GM21381 (cell line): ENCODE results near the gene SH2B3.
A peak's percentile ranks its signal among the peaks of the same experiment; 100 is the strongest.

ENCODE experiments used
- ATAC-seq: cut with Tn5 transposase; IDR thresholded peaks from one replicate; pipeline ENCODE4 v1.9.1; 2021; ENCODE audit warnings: mild to moderate bottlenecking, moderate library complexity; ENCODE audit not compliant: unreplicated experiment

The SH2B3 gene

GRCh38 chr12:111442301-111443045, 36.8 kb downstream of the SH2B3 start:
- no peak for ATAC-seq

DNA sequence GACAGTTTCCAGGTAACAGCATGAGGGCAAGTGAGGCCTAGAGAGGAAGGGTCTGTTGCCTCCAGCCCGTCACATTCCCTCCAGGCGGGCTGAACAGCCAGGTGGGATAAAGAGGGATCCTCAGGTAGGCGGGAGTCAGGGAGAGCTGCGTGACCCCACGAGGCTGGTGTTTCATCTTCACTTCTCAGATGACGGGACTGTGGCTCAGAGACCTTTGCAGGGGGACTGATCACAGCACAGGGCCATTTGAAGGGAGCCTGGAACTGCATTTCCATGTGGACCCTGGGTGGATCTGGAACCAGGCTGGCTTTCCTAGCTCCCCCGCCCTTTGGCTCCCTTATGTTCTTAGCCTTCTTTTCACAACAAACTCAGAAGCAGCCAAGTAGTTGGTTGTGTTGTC, 37.4 kb downstream of the SH2B3 start:
- no peak for ATAC-seq

DNA sequence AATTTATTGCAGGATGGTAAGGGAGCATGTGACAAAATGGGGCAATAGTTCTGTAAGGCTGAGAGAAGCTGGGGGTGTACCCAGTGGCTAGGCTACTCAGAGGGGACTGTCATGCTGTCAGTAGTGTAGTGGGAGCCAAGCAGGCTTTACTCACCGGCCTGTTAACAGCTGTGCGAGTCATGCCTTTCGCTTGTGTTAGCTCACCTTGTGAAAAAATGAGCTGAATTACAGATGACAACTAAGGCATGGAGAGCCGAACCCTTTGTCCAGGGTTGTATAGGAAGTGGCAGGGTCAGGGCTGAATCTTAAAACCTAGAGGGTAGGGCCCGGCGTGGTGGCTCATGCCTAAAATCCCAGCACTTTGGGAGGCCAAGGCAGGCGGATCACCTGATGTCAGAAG, 37.9 kb downstream of the SH2B3 start:
- no peak for ATAC-seq

GRCh38 chr12:111444314-111444924, 38.7 kb downstream of the SH2B3 start:
- peak; percentile 31 for ATAC-seq

GRCh38 chr12:111444925-111445725, 39.4 kb downstream of the SH2B3 start:
- peak; percentile 75 for ATAC-seq

- ATAC-seq: no peak
Observed at GRCh38 chr12:111445726-111446581, 40.2 kb downstream of the SH2B3 start.

- no peak for ATAC-seq
Observed at GRCh38 chr12:111446631-111447570, 41.2 kb downstream of the SH2B3 start.

DNA sequence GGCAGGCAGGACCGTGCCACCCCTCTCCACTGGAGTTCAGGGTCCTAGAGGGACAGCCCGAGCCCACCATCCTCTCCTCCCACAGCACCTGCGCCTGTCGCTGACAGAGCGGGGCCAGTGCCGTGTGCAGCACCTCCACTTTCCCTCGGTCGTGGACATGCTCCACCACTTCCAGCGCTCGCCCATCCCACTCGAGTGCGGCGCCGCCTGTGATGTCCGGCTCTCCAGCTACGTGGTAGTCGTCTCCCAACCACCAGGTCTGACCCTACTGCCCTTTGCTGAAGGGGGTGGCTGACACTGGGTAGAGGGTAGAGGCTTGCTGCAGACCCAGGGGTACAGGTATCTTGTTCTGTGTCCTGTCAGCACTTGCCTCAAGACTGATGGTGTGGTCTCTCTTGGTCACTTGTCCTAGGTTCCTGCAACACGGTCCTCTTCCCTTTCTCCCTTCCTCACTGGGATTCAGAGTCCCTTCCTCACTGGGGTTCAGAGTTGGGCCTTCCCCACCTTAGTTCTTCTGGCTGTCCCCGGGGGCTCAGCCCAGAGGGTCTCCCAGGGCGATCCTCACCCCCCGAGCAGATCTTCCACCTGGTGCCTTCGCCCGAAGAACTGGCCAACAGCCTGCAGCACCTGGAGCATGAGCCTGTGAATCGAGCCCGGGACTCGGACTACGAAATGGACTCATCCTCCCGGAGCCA, 42.0 kb downstream of the SH2B3 start:
- no peak for ATAC-seq

GRCh38 chr12:111448266-111448830, 42.6 kb downstream of the SH2B3 start:
- no peak for ATAC-seq

GRCh38 chr12:111448846-111449790, 43.4 kb downstream of the SH2B3 start:
- no peak for ATAC-seq

GRCh38 chr12:111450676-111451075, 45.0 kb downstream of the SH2B3 start:
- no peak for ATAC-seq

- ATAC-seq: no peak
Observed at GRCh38 chr12:111451232-111451631, 45.5 kb downstream of the SH2B3 start.

DNA sequence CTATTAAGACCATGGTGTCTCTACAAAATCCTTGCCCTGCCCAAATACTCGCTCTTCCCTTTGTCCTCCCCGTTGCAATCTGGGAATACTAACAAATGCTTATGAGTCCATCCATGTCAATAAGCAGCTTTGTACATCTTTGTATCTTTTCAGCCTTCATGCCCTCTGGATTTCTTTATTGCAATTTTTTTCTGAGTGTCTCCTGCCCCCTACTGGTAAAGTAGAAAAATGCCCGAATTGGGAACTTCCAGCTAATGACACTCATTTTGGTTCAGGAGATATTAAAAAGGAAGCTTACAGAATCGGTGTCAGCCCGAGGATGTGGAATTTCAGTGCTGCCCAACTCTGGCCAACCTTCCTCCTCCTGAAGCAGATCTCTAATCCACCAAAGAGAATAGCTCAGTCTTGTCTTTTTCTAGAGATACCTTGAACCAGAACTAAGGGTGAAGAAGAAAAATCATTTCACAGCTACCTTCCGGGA, 46.0 kb downstream of the SH2B3 start:
- ATAC-seq: no peak

GRCh38 chr12:111453071-111453989, 47.6 kb downstream of the SH2B3 start:
- no peak for ATAC-seq

DNA sequence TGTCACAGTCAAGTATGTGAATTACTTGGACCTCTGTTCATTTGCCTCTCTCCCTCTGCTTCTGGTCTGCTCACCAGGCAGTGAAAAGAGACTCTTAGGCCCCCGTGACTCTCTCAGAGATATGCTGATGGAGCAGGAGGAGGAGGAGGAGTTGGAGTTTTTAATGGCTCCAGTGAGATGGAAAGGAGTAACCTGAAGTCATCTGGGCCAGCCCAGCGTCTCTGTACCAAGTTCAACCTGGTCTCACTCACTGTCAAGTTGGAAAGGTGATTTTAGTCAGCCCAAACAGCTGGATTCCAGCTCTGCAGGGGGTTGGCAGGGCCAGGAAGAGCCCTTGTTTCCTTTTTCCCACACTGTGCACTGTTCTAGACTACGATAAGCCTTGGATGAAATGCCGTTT, 48.6 kb downstream of the SH2B3 start:
- no peak for ATAC-seq

GRCh38 chr12:111454716-111455447, 49.2 kb downstream of the SH2B3 start:
- no peak for ATAC-seq
